Endothelial cell of umbilical vein (primary cell): ENCODE results near the gene SNAI3. TPM values are rescaled to one million over a fixed set of nuclear protein-coding genes. Genes with fewer than 3 reads are reported as not detected.

Experiments
- BruUV-seq: library from RNA; stranded (reverse); fragments of 400-500 nt; replicated peaks from 2 replicates; lab custom pipeline; 2021; lab: Mats Ljungman, UMichigan
- CTCF ChIA-PET: fragments of 300-600, 350-600 bp; sonication (Branson Sonifier 250); formaldehyde crosslinking; loops from one replicate; lab custom pipeline; 2021; ENCODE audit warnings: antibody characterized with exemption, inconsistent platforms; lab: Charles Lee
- POLR2A ChIA-PET: fragments of 300-600, 350-600 bp; sonication (Branson Sonifier 250); formaldehyde crosslinking; loops from one replicate; lab custom pipeline; 2021; ENCODE audit warnings: antibody characterized with exemption, inconsistent platforms; lab: Charles Lee
- DNase-seq: peaks from one replicate; pipeline ENCODE4 v3.0.0-alpha.2; 2011; ENCODE audit warnings: low read depth, low spot score
- FAIRE-seq: peaks from 2 replicates; lab custom pipeline; 2011; peaks lifted over from hg19 to GRCh38; lab: Jason Lieb, UNC
- H2AFZ ChIP-seq: 2 replicates; pipeline ENCODE4 v1.6.0; 2012; ENCODE audit warnings: low read depth, low read length, control low read depth, inconsistent platforms
- H3K27ac ChIP-seq: 2 replicates; pipeline ENCODE4 v1.5.1; 2011; ENCODE audit warnings: low read depth, mild to moderate bottlenecking, control low read depth, low read length, moderate library complexity; ENCODE audit not compliant: insufficient read depth
- H3K27me3 ChIP-seq, 2 experiments: 2 replicates each; pipeline versions ENCODE4 v1.6.0 to v1.6.1; 2011; ENCODE audit warnings: low read length in 2 of 2, mixed read lengths in 1 of 2; ENCODE audit not compliant: control insufficient read depth in 2 of 2, insufficient read depth in 2 of 2
- H3K36me3 ChIP-seq, 2 experiments: 2 replicates in 1 of 2; 3 replicates in 1 of 2; pipeline ENCODE4 v1.5.1; 2011; ENCODE audit warnings: low read length in 2 of 2, mild to moderate bottlenecking in 1 of 2, moderate library complexity in 1 of 2; ENCODE audit not compliant: control insufficient read depth in 2 of 2, insufficient read depth in 2 of 2; ENCODE audit errors: extremely low read depth in 1 of 2
- H3K4me1 ChIP-seq: 3 replicates; pipeline ENCODE4 v1.5.1; 2011; ENCODE audit warnings: mild to moderate bottlenecking, low read length; ENCODE audit not compliant: control insufficient read depth, insufficient read depth; ENCODE audit errors: extremely low read depth
- H3K4me2 ChIP-seq: 2 replicates; pipeline ENCODE4 v1.6.1; 2011; ENCODE audit warnings: low read length, control low read depth, mixed read lengths; ENCODE audit not compliant: insufficient read depth
- H3K4me3 ChIP-seq, 3 experiments: fragments of 200-600 bp in 1 of 3; sonication (generic), shearing (Covaris generic) in 1 of 3; replicated peaks in 1 of 3; 2 replicates each; pipeline ENCODE4 v1.5.1; 2011 to 2016; ENCODE audit warnings: control low read depth in 3 of 3, low read length in 3 of 3, mild to moderate bottlenecking in 2 of 3, inconsistent platforms in 1 of 3, low read depth in 1 of 3, moderate library complexity in 1 of 3; ENCODE audit not compliant: insufficient read depth in 1 of 3
- H3K79me2 ChIP-seq: 2 replicates; pipeline ENCODE4 v1.6.0; 2012; ENCODE audit warnings: low read length, inconsistent platforms; ENCODE audit not compliant: control insufficient read depth, insufficient read depth
- H3K9ac ChIP-seq: replicated peaks from 2 replicates; pipeline ENCODE3; 2011; ENCODE audit warnings: low read length, control low read depth; ENCODE audit not compliant: insufficient read depth; ENCODE audit errors: extremely low read depth
- H3K9me1 ChIP-seq: replicated peaks from 3 replicates; pipeline ENCODE4 v1.6.0; 2011; ENCODE audit warnings: mild to moderate bottlenecking, low read length; ENCODE audit not compliant: control insufficient read depth, insufficient read depth; ENCODE audit errors: extremely low read depth
- H3K9me3 ChIP-seq: replicated peaks from 2 replicates; pipeline ENCODE4 v1.5.1; 2012; ENCODE audit warnings: low read length, inconsistent platforms; ENCODE audit not compliant: control insufficient read depth, insufficient read depth
- H4K20me1 ChIP-seq: replicated peaks from 2 replicates; pipeline ENCODE3; 2011; ENCODE audit warnings: mild to moderate bottlenecking, low read length; ENCODE audit not compliant: control insufficient read depth, insufficient read depth; ENCODE audit errors: extremely low read depth
- EZH2 ChIP-seq: IDR thresholded peaks from 2 replicates; pipeline ENCODE4 v1.6.1; 2012; ENCODE audit warnings: borderline replicate concordance, low read depth, mild to moderate bottlenecking, moderate library complexity, low read length, inconsistent platforms; ENCODE audit not compliant: severe bottlenecking
- FOS ChIP-seq: IDR thresholded peaks from 2 replicates; pipeline ENCODE4 v1.6.1; 2011; ENCODE audit warnings: mild to moderate bottlenecking, low read length, moderate library complexity, borderline replicate concordance; ENCODE audit not compliant: insufficient read depth
- GATA2 ChIP-seq: IDR thresholded peaks from 2 replicates; pipeline ENCODE4 v1.7.0; 2011; ENCODE audit warnings: low read depth, mild to moderate bottlenecking, moderate library complexity, mixed read lengths, low read length; ENCODE audit not compliant: insufficient read length, insufficient read depth
- JUN ChIP-seq: IDR thresholded peaks from 2 replicates; pipeline ENCODE4 v1.6.1; 2011; ENCODE audit warnings: borderline replicate concordance, low read depth; ENCODE audit not compliant: insufficient read length, insufficient read depth
- MYC ChIP-seq: IDR thresholded peaks from one replicate; pipeline ENCODE4 v1.6.1; 2011; ENCODE audit warnings: mild to moderate bottlenecking, low read depth, low read length
- POLR2A ChIP-seq: IDR thresholded peaks from 2 replicates; pipeline ENCODE4 v1.6.1; 2012; ENCODE audit warnings: low read depth, mild to moderate bottlenecking, control low read depth, low read length
- POLR2AphosphoS5 ChIP-seq: IDR thresholded peaks from 2 replicates; pipeline ENCODE4 v1.6.1; 2012; ENCODE audit warnings: low read depth, mild to moderate bottlenecking, control low read depth, low read length, moderate library complexity; ENCODE audit not compliant: insufficient read depth
- dilution Hi-C: fragments of 300-500 bp; cut with MboI; formaldehyde crosslinking; loops from one replicate; pipeline ENCODE4 v1.15.0; 2019; ENCODE audit warnings: low sequenced_read_pairs; ENCODE audit not compliant: extremely low pct_ligation_motif_present
- intact Hi-C: fragments of 100-400 bp; cut with micrococcal nuclease; formaldehyde crosslinking; loops from one replicate; pipeline ENCODE4 v1.10.0; 2022
- polyA plus RNA-seq, 4 experiments: library from polyadenylated mRNA; depleted of rRNA in 3 of 4; stranded (reverse) in 3 of 4; unstranded in 1 of 4; fragments of >200 nt; gene quantifications; 2 replicates each; pipeline versions ENCODE4 v1.2.1 to v1.2.3, GENCODE V29; 2011 to 2012; ENCODE audit warnings: missing spikeins in 1 of 4
- total RNA-seq: library from RNA; stranded (reverse); gene quantifications from 2 replicates; pipeline ENCODE4 v1.2.3, GENCODE V29; 2021
- TF ChIP-seq, protein P1 (sequence below), 2 donors: IDR thresholded peaks; 1 replicate in 1 of 2; 2 replicates in 1 of 2; pipeline ENCODE4 v1.5.1; 2011; ENCODE audit warnings: low read length in 2 of 2, mild to moderate bottlenecking in 2 of 2, moderate library complexity in 2 of 2, control low read depth in 1 of 2, inconsistent platforms in 1 of 2, low read depth in 1 of 2; ENCODE audit not compliant: insufficient read depth in 1 of 2; ENCODE audit errors: extremely low read depth in 1 of 2
- TF ChIP-seq, protein P2 (sequence below): IDR thresholded peaks from 2 replicates; pipeline ENCODE4 v1.6.1; 2011; ENCODE audit not compliant: insufficient read depth, insufficient read length

SNAI3 gene
- total and polyA plus RNA-seq, 2 donors (not counting 3 experiments of a cell fraction or from before 2014, with no cell fraction given), result 0.30 to 0.31 TPM

DNA sequence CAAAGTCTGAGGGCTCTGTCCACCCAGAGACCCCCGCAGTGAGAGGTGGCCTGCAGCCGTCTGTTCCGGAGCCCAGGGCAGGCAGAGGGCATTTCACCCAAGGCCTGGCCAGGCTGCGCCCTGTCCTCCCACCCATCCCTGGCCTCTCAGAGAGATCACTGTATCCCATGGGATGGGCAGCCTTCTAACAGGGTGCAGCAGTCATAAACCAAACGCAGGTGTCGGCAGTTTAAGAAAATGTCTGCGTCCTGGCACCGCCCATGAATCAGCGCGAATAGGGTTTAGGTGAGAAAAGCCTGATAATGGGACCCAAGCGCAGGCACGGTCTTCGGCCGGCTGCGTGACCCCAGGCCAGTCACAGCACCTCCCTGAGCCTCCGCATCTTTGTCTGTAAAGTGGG is 40.9 kb downstream of the SNAI3 start:
- no peak overlapping the region for H3K27ac ChIP-seq
- no peak overlapping the region for H2AFZ ChIP-seq
- H3K4me1 ChIP-seq, result peaks cover 4% of the 10 kb centered on the region
- H3K27me3 ChIP-seq, result peaks cover 0 to under 1% of the 10 kb centered on the region in 2 experiments
- no peaks in the 10 kb centered on the region for H4K20me1 ChIP-seq
- no peak overlapping the region for H3K9ac ChIP-seq
- dilution Hi-C loops (no loop called here), intact Hi-C loops (no loop called here)
- no peaks in the 10 kb centered on the region for H3K79me2 ChIP-seq
- POLR2A ChIA-PET, result no interaction called here
- CTCF ChIA-PET, result no interaction called here
- H3K4me2 ChIP-seq, result no peak overlapping the region
- H3K9me3 ChIP-seq, result no peaks in the 10 kb centered on the region
- no peaks in the 10 kb centered on the region for H3K9me1 ChIP-seq
- no peak for DNase-seq
- no TSS peak for BruUV-seq
- no peak for FAIRE-seq
- no peak overlapping the region for H3K4me3 ChIP-seq
- no peaks in the 10 kb centered on the region for H3K36me3 ChIP-seq
- TF ChIP-seq EZH2 (no peak), JUN (no peak), GATA2 (no peak), FOS (no peak)
- TF ChIP-seq, protein P1, sequence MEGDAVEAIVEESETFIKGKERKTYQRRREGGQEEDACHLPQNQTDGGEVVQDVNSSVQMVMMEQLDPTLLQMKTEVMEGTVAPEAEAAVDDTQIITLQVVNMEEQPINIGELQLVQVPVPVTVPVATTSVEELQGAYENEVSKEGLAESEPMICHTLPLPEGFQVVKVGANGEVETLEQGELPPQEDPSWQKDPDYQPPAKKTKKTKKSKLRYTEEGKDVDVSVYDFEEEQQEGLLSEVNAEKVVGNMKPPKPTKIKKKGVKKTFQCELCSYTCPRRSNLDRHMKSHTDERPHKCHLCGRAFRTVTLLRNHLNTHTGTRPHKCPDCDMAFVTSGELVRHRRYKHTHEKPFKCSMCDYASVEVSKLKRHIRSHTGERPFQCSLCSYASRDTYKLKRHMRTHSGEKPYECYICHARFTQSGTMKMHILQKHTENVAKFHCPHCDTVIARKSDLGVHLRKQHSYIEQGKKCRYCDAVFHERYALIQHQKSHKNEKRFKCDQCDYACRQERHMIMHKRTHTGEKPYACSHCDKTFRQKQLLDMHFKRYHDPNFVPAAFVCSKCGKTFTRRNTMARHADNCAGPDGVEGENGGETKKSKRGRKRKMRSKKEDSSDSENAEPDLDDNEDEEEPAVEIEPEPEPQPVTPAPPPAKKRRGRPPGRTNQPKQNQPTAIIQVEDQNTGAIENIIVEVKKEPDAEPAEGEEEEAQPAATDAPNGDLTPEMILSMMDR (IDR thresholded peaks at IDR 0.05; ENCODE audit: extremely low read depth in 1 of 2, insufficient read depth in 1 of 2, low read depth in 1 of 2, low read length in 2 of 2), result no peak
- TF ChIP-seq, protein P2, sequence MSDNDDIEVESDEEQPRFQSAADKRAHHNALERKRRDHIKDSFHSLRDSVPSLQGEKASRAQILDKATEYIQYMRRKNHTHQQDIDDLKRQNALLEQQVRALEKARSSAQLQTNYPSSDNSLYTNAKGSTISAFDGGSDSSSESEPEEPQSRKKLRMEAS, result no peak

DNA sequence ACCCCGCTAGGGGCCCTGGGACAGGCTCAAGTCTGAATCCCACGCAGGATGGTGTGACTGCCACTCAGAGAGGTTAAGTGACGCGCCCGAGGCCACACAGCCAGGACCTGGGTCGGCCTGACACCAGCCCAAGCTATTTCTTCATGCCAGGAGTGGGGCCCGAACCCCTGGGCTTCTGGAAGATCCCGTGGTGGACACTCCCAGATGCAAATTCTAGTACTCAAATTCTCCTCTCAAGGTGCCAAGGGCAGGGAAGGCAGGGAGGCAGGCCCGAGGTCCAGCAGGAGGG is 42.7 kb downstream of the SNAI3 start:
- no peaks in the 10 kb centered on the region for H3K79me2 ChIP-seq
- ChIA-PET CTCF (no interaction called here), POLR2A (no interaction called here)
- no peak for TF ChIP-seq FOS
- TF ChIP-seq EZH2, result no peak
- TF ChIP-seq, protein P2, result no peak
- no peak for TF ChIP-seq POLR2A
- no peak for TF ChIP-seq MYC
- TF ChIP-seq, protein P1 (IDR thresholded peaks at IDR 0.05; ENCODE audit: extremely low read depth in 1 of 2, insufficient read depth in 1 of 2, low read depth in 1 of 2, low read length in 2 of 2), result no peak
- no peak for TF ChIP-seq JUN
- no peak for TF ChIP-seq POLR2AphosphoS5
- no peak for TF ChIP-seq GATA2
- FAIRE-seq (no peak), DNase-seq (no peak)
- H3K4me2 ChIP-seq, result no peak overlapping the region
- intact Hi-C loops, result no loop called here
- H4K20me1 ChIP-seq, result no peaks in the 10 kb centered on the region
- H3K4me3 ChIP-seq, result no peak overlapping the region
- peaks cover 9 to 15% of the 10 kb centered on the region in 2 experiments for H3K27me3 ChIP-seq
- no peaks in the 10 kb centered on the region for H3K9me1 ChIP-seq
- no peak overlapping the region for H3K9ac ChIP-seq
- H3K27ac ChIP-seq, result no peak overlapping the region
- H2AFZ ChIP-seq, result no peak overlapping the region
- H3K9me3 ChIP-seq, result no peaks in the 10 kb centered on the region
- H3K36me3 ChIP-seq, result no peaks in the 10 kb centered on the region
- no TSS peak for BruUV-seq
- H3K4me1 ChIP-seq, result no peaks in the 10 kb centered on the region
- dilution Hi-C loops, result no loop called here
